SK-N-MC (cell line): ENCODE results near the gene SPEM1.

Experiments
- DNase-seq: peaks from one replicate; pipeline ENCODE4 v3.0.0-alpha.2; 2011; ENCODE audit warnings: low read depth, low spot score
- H3K27ac ChIP-seq: fragments of 200-600 bp; sonication (generic); 2 replicates; pipeline ENCODE4 v1.5.1; 2016; ENCODE audit warnings: mixed run types
- H3K36me3 ChIP-seq: fragments of 200-600 bp; sonication (generic); 2 replicates; pipeline ENCODE4 v1.6.1; 2017; ENCODE audit warnings: antibody characterized with exemption, low read length, mixed read lengths; ENCODE audit not compliant: insufficient read depth
- H3K4me3 ChIP-seq: fragments of 200-600 bp; sonication (generic); 2 replicates; pipeline ENCODE4 v1.5.1; 2016
- H3K9ac ChIP-seq: fragments of 200-600 bp; sonication (generic); 2 replicates; pipeline ENCODE4 v1.8.0; 2017; ENCODE audit warnings: mixed run types, mixed read lengths; ENCODE audit not compliant: insufficient read length
- H3K9me3 ChIP-seq: fragments of 200-600 bp; sonication (generic); 2 replicates; pipeline ENCODE4 v1.6.1; 2017; ENCODE audit warnings: low read depth, mild to moderate bottlenecking, antibody characterized with exemption, low read length, moderate library complexity, mixed read lengths
- EZH2 ChIP-seq: fragments of 200-600 bp; sonication (generic); IDR thresholded peaks from one replicate; pipeline ENCODE4 v1.6.1; 2017; ENCODE audit warnings: antibody characterized with exemption
- FOXP2 ChIP-seq: optimal IDR thresholded peaks from 2 replicates; pipeline ENCODE3; 2011; ENCODE audit warnings: mild to moderate bottlenecking, moderate library complexity; ENCODE audit not compliant: insufficient read depth; ENCODE audit errors: extremely low read length, control extremely low read depth
- POLR2AphosphoS5 ChIP-seq: IDR thresholded peaks from 2 replicates; pipeline ENCODE4 v1.6.1; 2012; ENCODE audit warnings: mild to moderate bottlenecking, low read depth, low read length, borderline replicate concordance

SPEM1 gene, protein sequence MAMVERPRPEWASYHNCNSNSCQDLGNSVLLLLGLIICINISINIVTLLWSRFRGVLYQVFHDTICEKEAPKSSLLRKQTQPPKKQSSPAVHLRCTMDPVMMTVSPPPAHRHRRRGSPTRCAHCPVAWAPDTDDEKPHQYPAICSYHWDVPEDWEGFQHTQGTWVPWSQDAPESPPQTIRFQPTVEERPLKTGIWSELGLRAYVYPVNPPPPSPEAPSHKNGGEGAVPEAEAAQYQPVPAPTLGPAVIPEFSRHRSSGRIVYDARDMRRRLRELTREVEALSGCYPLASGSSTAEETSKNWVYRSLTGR

GRCh38 chr17:7419819-7420610 is at the start of gene SPEM1:
TSS of gene SPEM1 (plus strand) at chr17:7420324. CDS start at chr17:7420385, 61 bp downstream.
- H3K9me3 ChIP-seq, result no peaks in the 10 kb centered on the region
- H3K27ac ChIP-seq, result no peak within 1 kb of the TSS
- DNase-seq, result no peak
- H3K9ac ChIP-seq, result no peak within 1 kb of the TSS
- no peak within 1 kb of the TSS for H3K4me3 ChIP-seq
- no peaks in the 10 kb centered on the region; the same call in 1 of the 2 replicates for H3K36me3 ChIP-seq
- TF ChIP-seq POLR2AphosphoS5, result no peak
- TF ChIP-seq FOXP2, result no peak
- TF ChIP-seq EZH2, result no peak

DNA sequence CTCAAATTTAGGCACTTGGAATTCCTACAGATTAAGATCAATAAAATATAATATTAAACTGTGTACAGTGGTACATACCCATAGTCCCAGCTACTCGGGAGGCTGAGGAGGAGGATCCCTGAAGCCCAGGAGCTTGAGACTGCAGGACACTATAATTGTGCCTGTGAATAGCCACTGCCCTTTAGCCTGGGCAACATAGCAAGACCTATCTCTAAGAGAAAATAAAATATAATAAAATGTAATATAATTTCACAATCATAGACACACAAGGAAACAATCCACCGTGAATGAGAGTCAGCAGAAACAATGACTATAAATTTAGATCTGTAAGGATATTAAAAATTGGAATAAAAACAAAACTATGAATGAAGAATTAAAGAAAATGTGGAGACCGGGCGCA is 49.3 kb upstream of the SPEM1 start:
- Histone ChIP-seq H3K36me3 (no peaks in the 10 kb centered on the region), H3K9ac (no peak overlapping the region), H3K4me3 (no peak overlapping the region), H3K9me3 (no peaks in the 10 kb centered on the region), H3K27ac (no peak overlapping the region)
- DNase-seq, result no peak
- TF ChIP-seq FOXP2 (no peak), EZH2 (no peak), POLR2AphosphoS5 (no peak)

DNA sequence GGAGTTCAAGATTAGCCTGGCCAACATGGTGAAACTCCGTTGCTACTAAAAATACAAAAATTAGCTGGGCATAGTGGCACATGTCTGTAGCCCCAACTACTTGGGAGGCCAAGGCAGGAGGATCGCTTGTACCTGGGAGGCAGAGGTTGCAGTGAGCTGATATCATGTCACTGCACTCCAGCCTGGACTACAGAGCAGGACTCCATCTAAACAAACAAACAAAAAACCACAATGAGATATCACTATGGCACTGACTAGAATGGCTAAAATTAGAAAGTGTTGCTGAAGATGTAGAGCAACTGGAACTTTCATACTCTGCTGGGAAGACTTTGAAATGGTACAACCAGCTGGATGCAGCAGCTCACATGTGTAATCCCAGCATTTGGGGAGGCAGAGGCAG is 45.8 kb upstream of the SPEM1 start:
- Histone ChIP-seq H3K9ac (no peak overlapping the region), H3K36me3 (no peaks in the 10 kb centered on the region), H3K9me3 (no peaks in the 10 kb centered on the region), H3K27ac (no peak overlapping the region), H3K4me3 (no peak overlapping the region)
- TF ChIP-seq EZH2 (no peak), POLR2AphosphoS5 (no peak), FOXP2 (no peak)
- no peak for DNase-seq

- H3K9me3 ChIP-seq, result no peaks in the 10 kb centered on the region
- H3K4me3 ChIP-seq, result no peak overlapping the region
- H3K27ac ChIP-seq, result no peak overlapping the region
- TF ChIP-seq EZH2 (no peak), FOXP2 (no peak), POLR2AphosphoS5 (no peak)
- H3K9ac ChIP-seq, result no peak overlapping the region
- DNase-seq, result no peak
- H3K36me3 ChIP-seq, result no peaks in the 10 kb centered on the region
Measured at GRCh38 chr17:7379134-7379533, 41.0 kb upstream of the SPEM1 start.

GRCh38 chr17:7380321-7380720 is 39.8 kb upstream of the SPEM1 start:
- Histone ChIP-seq H3K36me3 (no peaks in the 10 kb centered on the region), H3K27ac (no peak overlapping the region), H3K9me3 (no peaks in the 10 kb centered on the region), H3K9ac (no peak overlapping the region), H3K4me3 (no peak overlapping the region)
- TF ChIP-seq POLR2AphosphoS5 (no peak), EZH2 (no peak), FOXP2 (no peak)
- no peak for DNase-seq

GRCh38 chr17:7380855-7381683 is 39.1 kb upstream of the SPEM1 start, which contains the start of gene TNK1:
TSS of gene TNK1 (plus strand) at chr17:7381089. CDS start at chr17:7382927, 1,838 bp downstream.
- Histone ChIP-seq H3K36me3 (no peaks in the 10 kb centered on the region), H3K27ac (no peak within 1 kb of the TSS), H3K9ac (no peak within 1 kb of the TSS), H3K4me3 (no peak within 1 kb of the TSS), H3K9me3 (no peaks in the 10 kb centered on the region)
- TF ChIP-seq EZH2, result no peak
- TF ChIP-seq FOXP2, result no peak
- no peak for TF ChIP-seq POLR2AphosphoS5
- no peak for DNase-seq

GRCh38 chr17:7382901-7383300 is 37.2 kb upstream of the SPEM1 start:
- H3K36me3 ChIP-seq, result no peaks in the 10 kb centered on the region
- no peak for DNase-seq
- TF ChIP-seq EZH2, result no peak
- TF ChIP-seq FOXP2, result no peak
- no peak for TF ChIP-seq POLR2AphosphoS5
- H3K9me3 ChIP-seq, result no peaks in the 10 kb centered on the region
- H3K9ac ChIP-seq, result no peak overlapping the region
- H3K4me3 ChIP-seq, result no peak overlapping the region
- H3K27ac ChIP-seq, result no peak overlapping the region

DNA sequence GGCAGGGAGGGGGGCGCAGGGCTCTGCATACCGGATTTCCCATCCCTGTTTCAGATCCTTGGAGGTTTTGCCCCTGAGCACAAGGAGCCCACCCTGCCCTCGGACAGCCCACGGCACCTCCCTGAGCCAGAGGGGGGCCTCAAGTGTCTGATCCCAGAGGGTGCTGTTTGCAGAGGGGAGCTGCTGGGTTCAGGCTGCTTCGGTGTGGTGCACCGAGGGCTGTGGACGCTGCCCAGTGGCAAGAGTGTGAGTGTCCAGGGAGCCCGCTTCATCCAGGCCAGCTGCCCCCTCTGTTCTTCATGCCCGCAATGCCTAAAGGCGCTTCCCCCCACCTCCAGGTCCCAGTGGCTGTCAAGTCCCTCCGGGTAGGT is 36.8 kb upstream of the SPEM1 start:
- Histone ChIP-seq H3K9me3 (no peaks in the 10 kb centered on the region), H3K27ac (no peak overlapping the region), H3K4me3 (peak overlapping the region; percentile 79; the same call in 1 of the 2 replicates), H3K9ac (no peak overlapping the region), H3K36me3 (no peaks in the 10 kb centered on the region)
- DNase-seq, result no peak
- TF ChIP-seq EZH2, result no peak
- TF ChIP-seq POLR2AphosphoS5, result no peak
- TF ChIP-seq FOXP2, result no peak
